BLaER1 treated with 17β-estradiol and CSF1 and Interleukin-3, amounts not matched to agents 10 nM and 100 nM (cell line): ENCODE measurements around the gene BCLAF1.
"Not testable (repeated sequence)": the region's sequence is repeated elsewhere in the genome, so short reads cannot be mapped to it uniquely, and the experiment has no call there.

ENCODE experiments used
- H3K27ac ChIP-seq, 11 experiments: shearing (Covaris generic); formaldehyde crosslinking; 2 replicates each; pipeline ENCODE4 v1.8.1; 2022
- H3K27me3 ChIP-seq, 11 experiments: shearing (Covaris generic); formaldehyde crosslinking; 2 replicates each; pipeline ENCODE4 v1.8.1; 2022
- H3K36me3 ChIP-seq, 11 experiments: shearing (Covaris generic); formaldehyde crosslinking; 2 replicates each; pipeline ENCODE4 v1.8.1; 2022
- H3K4me1 ChIP-seq, 10 experiments: shearing (Covaris generic); formaldehyde crosslinking; 2 replicates each; pipeline ENCODE4 v1.8.1; 2022
- H3K4me2 ChIP-seq, 11 experiments: shearing (Covaris generic); formaldehyde crosslinking; 2 replicates each; pipeline ENCODE4 v1.8.1; 2022
- H3K4me3 ChIP-seq, 10 experiments: shearing (Covaris generic); formaldehyde crosslinking; 2 replicates each; pipeline ENCODE4 v1.8.1; 2022
- H3K9ac ChIP-seq, 11 experiments: shearing (Covaris generic); formaldehyde crosslinking; 2 replicates each; pipeline ENCODE4 v1.8.1; 2022
- H3K9me3 ChIP-seq, 11 experiments: shearing (Covaris generic); formaldehyde crosslinking; replicated peaks in 1 of 11; 2 replicates each; pipeline ENCODE4 v1.8.1; 2022
- H4K20me1 ChIP-seq, 11 experiments: shearing (Covaris generic); formaldehyde crosslinking; 2 replicates each; pipeline ENCODE4 v1.8.1; 2022
- Cebpa-rat ChIP-seq, 11 experiments: shearing (Covaris generic); IDR thresholded peaks; 2 replicates each; pipeline ENCODE4 v1.8.1; 2022

The BCLAF1 gene

GRCh38 chr6:136225496-136225895 is 64.2 kb downstream of the BCLAF1 start:
- Histone ChIP-seq H3K9me3 (peaks cover 0 to 10% (median 6%) of the 10 kb centered on the region in 11 experiments; a peak in 9 of 22 replicates), H3K4me2 (0 out of 22 replicates have a peak overlapping the region, but pooled peaks of 1 of the 11 experiments have one; percentile 18), H3K27ac (no peak overlapping the region), H3K4me3 (no peak overlapping the region), H3K4me1 (peaks cover 0 to 46% (median 18%) of the 10 kb centered on the region in 10 experiments; a peak in 17 of 20 replicates), H4K20me1 (no peaks in the 10 kb centered on the region), H3K9ac (no peak overlapping the region), H3K36me3 (peaks cover 0 to 14% (median 8%) of the 10 kb centered on the region in 11 experiments; a peak in 13 of 22 replicates), H3K27me3 (no peaks in the 10 kb centered on the region)
- no peak for TF ChIP-seq Cebpa-rat (IDR thresholded peaks at IDR 0.05)

GRCh38 chr6:136224974-136225373 is 64.7 kb downstream of the BCLAF1 start:
- not testable (repeated sequence) for H3K4me3 ChIP-seq, H3K27ac ChIP-seq

GRCh38 chr6:136216503-136217401 is 72.9 kb downstream of the BCLAF1 start:
- Histone ChIP-seq H3K4me3 (no peak overlapping the region), H3K9me3 (peaks cover 0 to 22% (median 8%) of the 10 kb centered on the region in 11 experiments; a peak in 11 of 22 replicates), H3K27ac (no peak overlapping the region), H3K4me2 (no peak overlapping the region), H3K36me3 (no peaks in the 10 kb centered on the region), H3K4me1 (no peaks in the 10 kb centered on the region), H3K9ac (no peak overlapping the region), H3K27me3 (no peaks in the 10 kb centered on the region), H4K20me1 (no peaks in the 10 kb centered on the region)
- no peak for TF ChIP-seq Cebpa-rat (IDR thresholded peaks at IDR 0.05)

More at GRCh38 chr6:136224974-136225373, 64.7 kb downstream of the BCLAF1 start:
- H3K9ac ChIP-seq, H3K27me3 ChIP-seq, H3K4me2 ChIP-seq, H4K20me1 ChIP-seq, H3K36me3 ChIP-seq: not testable (repeated sequence)
- peaks cover 0 to 41% (median 18%) of the 10 kb centered on the region in 10 experiments; a peak in 17 of 20 replicates for H3K4me1 ChIP-seq
- peaks cover 0 to 15% (median 7%) of the 10 kb centered on the region in 11 experiments; a peak in 11 of 22 replicates for H3K9me3 ChIP-seq

GRCh38 chr6:136213853-136214252 is 75.8 kb downstream of the BCLAF1 start:
- no peaks in the 10 kb centered on the region for H3K27me3 ChIP-seq
- 0 out of 22 replicates have a peak, but pooled peaks cover 0 to under 1% (median 0%) of the 10 kb centered on the region in 11 experiments for H3K9me3 ChIP-seq
- no peak overlapping the region for H3K4me2 ChIP-seq
- no peak overlapping the region for H3K27ac ChIP-seq
- H3K4me1 ChIP-seq, result no peaks in the 10 kb centered on the region
- no peak overlapping the region for H3K4me3 ChIP-seq
- no peaks in the 10 kb centered on the region for H3K36me3 ChIP-seq
- H3K9ac ChIP-seq, result no peak overlapping the region
- TF ChIP-seq Cebpa-rat (IDR thresholded peaks at IDR 0.05), result no peak
- H4K20me1 ChIP-seq, result no peaks in the 10 kb centered on the region

- Histone ChIP-seq H3K27ac (no peak overlapping the region), H3K4me1 (no peaks in the 10 kb centered on the region), H3K27me3 (no peaks in the 10 kb centered on the region), H4K20me1 (no peaks in the 10 kb centered on the region), H3K4me2 (no peak overlapping the region), H3K9me3 (no peaks in the 10 kb centered on the region), H3K4me3 (no peak overlapping the region), H3K9ac (no peak overlapping the region), H3K36me3 (no peaks in the 10 kb centered on the region)
- TF ChIP-seq Cebpa-rat (IDR thresholded peaks at IDR 0.05), result no peak
These were observed 76.6 kb downstream of the BCLAF1 start for GRCh38 chr6:136213012-136213539.

GRCh38 chr6:136212608-136213007 is 77.0 kb downstream of the BCLAF1 start:
- no peak for TF ChIP-seq Cebpa-rat (IDR thresholded peaks at IDR 0.05)
- Histone ChIP-seq H4K20me1 (no peaks in the 10 kb centered on the region), H3K27ac (no peak overlapping the region), H3K4me3 (no peak overlapping the region), H3K36me3 (no peaks in the 10 kb centered on the region), H3K4me2 (no peak overlapping the region), H3K9ac (no peak overlapping the region), H3K9me3 (no peaks in the 10 kb centered on the region), H3K4me1 (no peaks in the 10 kb centered on the region), H3K27me3 (no peaks in the 10 kb centered on the region)

- no peaks in the 10 kb centered on the region for H3K36me3 ChIP-seq
- no peak overlapping the region for H3K27ac ChIP-seq
- no peaks in the 10 kb centered on the region for H3K27me3 ChIP-seq
- H3K9me3 ChIP-seq, result no peaks in the 10 kb centered on the region
- H3K9ac ChIP-seq, result no peak overlapping the region
- TF ChIP-seq Cebpa-rat (IDR thresholded peaks at IDR 0.05), result no peak
- H3K4me3 ChIP-seq, result no peak overlapping the region
- H3K4me1 ChIP-seq, result no peaks in the 10 kb centered on the region
- no peaks in the 10 kb centered on the region for H4K20me1 ChIP-seq
- no peak overlapping the region for H3K4me2 ChIP-seq
These were observed 79.1 kb downstream of the BCLAF1 start for GRCh38 chr6:136210398-136211165.

- Histone ChIP-seq H4K20me1 (no peaks in the 10 kb centered on the region), H3K36me3 (no peaks in the 10 kb centered on the region), H3K9ac (no peak overlapping the region)
These were observed 80.2 kb downstream of the BCLAF1 start for GRCh38 chr6:136209496-136209895.

GRCh38 chr6:136208783-136209182 is 80.9 kb downstream of the BCLAF1 start:
- Histone ChIP-seq H3K4me2 (no peak overlapping the region), H4K20me1 (no peaks in the 10 kb centered on the region), H3K4me1 (no peaks in the 10 kb centered on the region), H3K27ac (no peak overlapping the region), H3K36me3 (no peaks in the 10 kb centered on the region), H3K9ac (no peak overlapping the region), H3K9me3 (no peaks in the 10 kb centered on the region), H3K4me3 (no peak overlapping the region), H3K27me3 (no peaks in the 10 kb centered on the region)
- no peak for TF ChIP-seq Cebpa-rat (IDR thresholded peaks at IDR 0.05)

More at GRCh38 chr6:136209496-136209895, 80.2 kb downstream of the BCLAF1 start:
- H3K9me3 ChIP-seq, result no peaks in the 10 kb centered on the region
- H3K27ac ChIP-seq, result no peak overlapping the region
- H3K4me3 ChIP-seq, result no peak overlapping the region
- H3K27me3 ChIP-seq, result no peaks in the 10 kb centered on the region
- TF ChIP-seq Cebpa-rat (IDR thresholded peaks at IDR 0.05), result no peak
- H3K4me1 ChIP-seq, result no peaks in the 10 kb centered on the region
- no peak overlapping the region for H3K4me2 ChIP-seq
